ENCODE results near the gene PTPRO.

PTPRO gene

DNA sequence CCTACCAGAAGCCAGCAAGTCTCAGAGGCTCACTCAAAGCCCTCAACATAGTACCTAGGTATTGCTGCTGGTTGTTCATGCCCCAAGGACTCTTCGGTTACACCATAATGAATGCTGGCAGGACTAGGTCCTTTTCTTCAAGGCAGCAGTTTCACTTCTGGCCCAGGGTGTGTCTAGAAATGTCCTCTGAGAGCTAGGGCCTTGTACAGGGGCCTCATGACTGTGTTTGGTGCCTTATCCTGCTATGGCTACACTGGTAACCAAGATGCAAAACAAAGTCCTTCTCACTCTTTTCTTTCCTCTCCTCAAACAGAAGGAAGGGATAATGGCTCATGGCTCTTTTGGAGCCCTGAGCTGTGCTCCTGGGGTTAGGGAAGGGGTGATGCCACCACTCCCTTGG lies 15.2 kb upstream of the PTPRO start:
- Histone ChIP-seq H3K4me3 (ENCODE audit: low read depth, low read length) (no peak overlapping the region), H3K36me3 (no peaks in the 10 kb centered on the region), H3K27me3 (no peaks in the 10 kb centered on the region), H3K9me3 (no peaks in the 10 kb centered on the region), H3K4me1 (no peaks in the 10 kb centered on the region)
- TF ChIP-seq, protein P1, sequence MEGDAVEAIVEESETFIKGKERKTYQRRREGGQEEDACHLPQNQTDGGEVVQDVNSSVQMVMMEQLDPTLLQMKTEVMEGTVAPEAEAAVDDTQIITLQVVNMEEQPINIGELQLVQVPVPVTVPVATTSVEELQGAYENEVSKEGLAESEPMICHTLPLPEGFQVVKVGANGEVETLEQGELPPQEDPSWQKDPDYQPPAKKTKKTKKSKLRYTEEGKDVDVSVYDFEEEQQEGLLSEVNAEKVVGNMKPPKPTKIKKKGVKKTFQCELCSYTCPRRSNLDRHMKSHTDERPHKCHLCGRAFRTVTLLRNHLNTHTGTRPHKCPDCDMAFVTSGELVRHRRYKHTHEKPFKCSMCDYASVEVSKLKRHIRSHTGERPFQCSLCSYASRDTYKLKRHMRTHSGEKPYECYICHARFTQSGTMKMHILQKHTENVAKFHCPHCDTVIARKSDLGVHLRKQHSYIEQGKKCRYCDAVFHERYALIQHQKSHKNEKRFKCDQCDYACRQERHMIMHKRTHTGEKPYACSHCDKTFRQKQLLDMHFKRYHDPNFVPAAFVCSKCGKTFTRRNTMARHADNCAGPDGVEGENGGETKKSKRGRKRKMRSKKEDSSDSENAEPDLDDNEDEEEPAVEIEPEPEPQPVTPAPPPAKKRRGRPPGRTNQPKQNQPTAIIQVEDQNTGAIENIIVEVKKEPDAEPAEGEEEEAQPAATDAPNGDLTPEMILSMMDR (IDR thresholded peaks at IDR 0.05; ENCODE audit: low read depth, low read length), result no peak
- no peak for DNase-seq

DNA sequence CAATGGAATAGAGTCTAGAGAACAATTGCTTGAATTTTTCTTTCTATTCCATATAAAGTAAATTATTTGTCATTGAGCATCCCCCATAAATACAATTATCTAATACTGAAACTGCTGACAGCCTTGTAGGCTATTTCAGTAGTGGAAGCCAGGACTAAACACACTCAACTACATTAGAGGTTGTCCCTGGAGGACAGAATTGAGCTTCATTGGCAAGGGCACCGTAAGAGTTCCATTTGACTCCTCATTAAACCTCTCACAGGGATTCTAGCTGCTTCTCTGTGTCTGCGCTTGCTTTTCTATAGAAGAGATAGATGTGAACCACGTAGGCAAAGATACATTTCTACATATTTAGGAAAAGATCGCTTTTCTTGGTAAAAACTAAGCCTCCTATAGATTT lies 3.5 kb upstream of the PTPRO start:
- Histone ChIP-seq H3K9me3 (no peaks in the 10 kb centered on the region), H3K27me3 (no peaks in the 10 kb centered on the region), H3K4me3 (ENCODE audit: low read depth, low read length) (peak overlapping the region; percentile 14), H3K4me1 (peaks cover 9% of the 10 kb centered on the region; the same call in 1 of the 2 replicates), H3K36me3 (no peaks in the 10 kb centered on the region)
- peak; percentile 37 for DNase-seq
- TF ChIP-seq, protein P1 (IDR thresholded peaks at IDR 0.05; ENCODE audit: low read depth, low read length), result no peak

DNA sequence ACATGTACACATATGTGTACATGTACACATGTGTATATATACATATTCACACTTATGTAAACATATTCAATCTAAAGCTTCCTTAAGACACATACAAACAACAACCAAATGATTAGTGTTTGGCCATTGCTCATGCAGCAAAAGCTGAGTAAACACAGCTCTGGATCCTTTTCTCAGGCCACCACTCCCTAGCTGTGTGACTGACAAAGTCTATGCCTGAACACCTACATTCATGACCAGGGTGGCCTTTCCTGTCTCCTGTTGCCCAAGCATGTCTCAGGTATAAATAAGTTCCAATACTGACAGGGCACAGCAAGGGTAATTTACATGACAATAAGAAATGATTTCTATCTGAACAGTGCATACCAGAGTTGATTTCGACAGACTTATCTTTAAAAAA lies 1.4 kb upstream of the PTPRO start:
- TF ChIP-seq, protein P1 (IDR thresholded peaks at IDR 0.05; ENCODE audit: low read depth, low read length), result no peak
- H3K9me3 ChIP-seq, result no peaks in the 10 kb centered on the region
- no peak overlapping the region for H3K4me3 ChIP-seq (ENCODE audit: low read depth, low read length)
- peaks cover 9% of the 10 kb centered on the region; the same call in 1 of the 2 replicates for H3K4me1 ChIP-seq
- H3K27me3 ChIP-seq, result no peaks in the 10 kb centered on the region
- H3K36me3 ChIP-seq, result no peaks in the 10 kb centered on the region
- DNase-seq, result no peak

DNA sequence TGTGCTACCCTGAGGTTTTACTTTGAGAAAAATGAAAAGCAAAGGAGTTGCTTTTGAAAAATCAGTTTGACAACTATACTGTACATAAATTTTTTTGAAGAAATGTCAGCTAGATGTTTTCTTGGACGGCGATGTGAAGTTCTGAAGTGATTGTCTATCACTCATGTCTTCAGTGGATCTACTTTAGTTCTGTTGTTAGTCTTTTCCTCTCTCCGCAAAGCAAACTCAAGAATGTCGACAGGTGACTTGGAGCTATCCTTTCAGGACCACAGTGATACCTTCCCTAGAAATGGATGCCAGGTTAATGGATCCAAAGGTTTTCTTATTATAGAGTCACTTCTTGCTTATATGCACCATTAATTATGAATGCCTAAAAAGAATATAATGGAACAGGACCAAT lies 1.2 kb downstream of the PTPRO start:
- H3K4me1 ChIP-seq, result peaks cover 9% of the 10 kb centered on the region
- H3K27me3 ChIP-seq, result no peaks in the 10 kb centered on the region
- H3K9me3 ChIP-seq, result no peaks in the 10 kb centered on the region
- peak overlapping the region; percentile 94 for H3K4me3 ChIP-seq (ENCODE audit: low read depth, low read length)
- H3K36me3 ChIP-seq, result no peaks in the 10 kb centered on the region
- no peak for DNase-seq
- TF ChIP-seq, protein P1 (IDR thresholded peaks at IDR 0.05; ENCODE audit: low read depth, low read length), result no peak

DNA sequence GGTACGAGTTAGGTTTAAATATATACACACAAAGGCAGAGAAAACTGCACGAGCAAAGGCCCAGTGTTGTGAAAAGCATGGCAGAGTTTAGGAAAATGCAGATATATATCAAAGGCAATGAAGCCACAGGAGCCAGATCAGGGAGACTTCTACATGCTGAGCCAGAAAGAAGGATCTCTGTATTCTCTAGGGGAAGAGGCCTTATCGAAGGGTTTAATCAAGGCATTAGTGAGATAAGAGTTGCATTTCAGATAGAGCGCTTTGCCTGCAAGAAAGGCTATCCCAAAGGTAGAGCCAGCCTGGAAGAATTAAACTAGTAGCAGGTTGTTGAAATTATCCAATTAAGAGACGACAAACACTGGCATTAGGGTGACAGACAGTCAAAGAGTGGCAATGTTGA lies 7.6 kb downstream of the PTPRO start:
- no peaks in the 10 kb centered on the region for H3K9me3 ChIP-seq
- no peak for DNase-seq
- no peaks in the 10 kb centered on the region for H3K27me3 ChIP-seq
- TF ChIP-seq, protein P1 (IDR thresholded peaks at IDR 0.05; ENCODE audit: low read depth, low read length), result no peak
- H3K36me3 ChIP-seq, result no peaks in the 10 kb centered on the region
- H3K4me1 ChIP-seq, result peaks cover 38% of the 10 kb centered on the region
- no peak overlapping the region for H3K4me3 ChIP-seq (ENCODE audit: low read depth, low read length)

DNA sequence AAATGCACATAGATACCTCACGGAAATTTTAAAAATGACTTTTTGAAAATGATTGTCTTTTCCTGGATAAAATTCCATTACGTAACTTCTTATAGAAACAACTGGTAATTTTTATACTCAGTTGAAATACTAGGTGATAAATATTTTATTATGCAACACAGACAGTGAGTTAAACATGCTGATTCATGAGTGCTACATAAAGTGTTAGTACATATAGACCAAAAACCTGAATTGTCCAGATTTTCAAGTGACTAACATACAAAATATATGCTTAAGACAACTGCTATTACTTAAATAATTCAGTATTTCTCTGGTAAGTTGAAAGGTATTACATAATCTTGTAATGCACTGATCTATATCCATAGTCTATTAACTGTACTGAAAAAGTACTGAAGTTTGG lies 11.9 kb downstream of the PTPRO start:
- no peaks in the 10 kb centered on the region for H3K36me3 ChIP-seq
- no peaks in the 10 kb centered on the region for H3K27me3 ChIP-seq
- no peak for DNase-seq
- H3K4me3 ChIP-seq (ENCODE audit: low read depth, low read length), result no peak overlapping the region
- TF ChIP-seq, protein P1 (IDR thresholded peaks at IDR 0.05; ENCODE audit: low read depth, low read length), result no peak
- H3K4me1 ChIP-seq, result peaks cover 39% of the 10 kb centered on the region
- H3K9me3 ChIP-seq, result no peaks in the 10 kb centered on the region

All from BE2C (cell line).